Measurements from ENCODE around the gene ZIC2.

- no peak for TF ChIP-seq POLR2A (IDR thresholded peaks at IDR 0.05)
- TF ChIP-seq, protein P1, sequence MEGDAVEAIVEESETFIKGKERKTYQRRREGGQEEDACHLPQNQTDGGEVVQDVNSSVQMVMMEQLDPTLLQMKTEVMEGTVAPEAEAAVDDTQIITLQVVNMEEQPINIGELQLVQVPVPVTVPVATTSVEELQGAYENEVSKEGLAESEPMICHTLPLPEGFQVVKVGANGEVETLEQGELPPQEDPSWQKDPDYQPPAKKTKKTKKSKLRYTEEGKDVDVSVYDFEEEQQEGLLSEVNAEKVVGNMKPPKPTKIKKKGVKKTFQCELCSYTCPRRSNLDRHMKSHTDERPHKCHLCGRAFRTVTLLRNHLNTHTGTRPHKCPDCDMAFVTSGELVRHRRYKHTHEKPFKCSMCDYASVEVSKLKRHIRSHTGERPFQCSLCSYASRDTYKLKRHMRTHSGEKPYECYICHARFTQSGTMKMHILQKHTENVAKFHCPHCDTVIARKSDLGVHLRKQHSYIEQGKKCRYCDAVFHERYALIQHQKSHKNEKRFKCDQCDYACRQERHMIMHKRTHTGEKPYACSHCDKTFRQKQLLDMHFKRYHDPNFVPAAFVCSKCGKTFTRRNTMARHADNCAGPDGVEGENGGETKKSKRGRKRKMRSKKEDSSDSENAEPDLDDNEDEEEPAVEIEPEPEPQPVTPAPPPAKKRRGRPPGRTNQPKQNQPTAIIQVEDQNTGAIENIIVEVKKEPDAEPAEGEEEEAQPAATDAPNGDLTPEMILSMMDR (IDR thresholded peaks at IDR 0.05 in 8 of 11, conservative IDR thresholded peaks at IDR 0.05 in 3 of 11) = no peak
These were observed 4.4 kb downstream of the ZIC2 start for GRCh38 chr13:99985886-99986527.
